Tibial nerve (tissue), 3 donors: ENCODE results near the gene NPDC1.

Experiments used
- CTCF ChIP-seq, 5 experiments: fragments of 200-600 bp in 3 of 5; fragments of 450-650 bp in 2 of 5; sonication (generic) in 3 of 5; IDR thresholded peaks; one replicate each; pipeline ENCODE4 v1.5.1; 2016 to 2019; ENCODE audit warnings: antibody characterized with exemption in 5 of 5, mild to moderate bottlenecking in 3 of 5, moderate library complexity in 2 of 5
- POLR2A ChIP-seq, 2 donors: fragments of 450-650 bp; IDR thresholded peaks; one replicate each; pipeline ENCODE4 v1.6.1; 2017; ENCODE audit warnings: antibody characterized with exemption in 2 of 2, mild to moderate bottlenecking in 2 of 2, moderate library complexity in 2 of 2

- TF ChIP-seq POLR2A (IDR thresholded peaks at IDR 0.05) (no peak), CTCF (IDR thresholded peaks at IDR 0.05) (no peak)
These were observed 23.9 kb downstream of the NPDC1 start for GRCh38 chr9:137021979-137022661.
